ENCODE measurements around the gene GAMT.

- no peak for TF ChIP-seq CTCF (IDR thresholded peaks at IDR 0.05)
- no peak for TF ChIP-seq EP300 (IDR thresholded peaks at IDR 0.05)
- no peak for TF ChIP-seq POLR2A (IDR thresholded peaks at IDR 0.05)
Observed at GRCh38 chr19:1357531-1358109, 43.7 kb downstream of the GAMT start.
